Measurements from ENCODE around the gene ROM1. TPM values are rescaled to one million over a fixed set of nuclear protein-coding genes. Genes with fewer than 3 reads are reported as not detected.
"Not testable (repeated sequence)": the region's sequence is repeated elsewhere in the genome, so short reads cannot be mapped to it uniquely, and the experiment has no call there.

ROM1 gene, protein sequence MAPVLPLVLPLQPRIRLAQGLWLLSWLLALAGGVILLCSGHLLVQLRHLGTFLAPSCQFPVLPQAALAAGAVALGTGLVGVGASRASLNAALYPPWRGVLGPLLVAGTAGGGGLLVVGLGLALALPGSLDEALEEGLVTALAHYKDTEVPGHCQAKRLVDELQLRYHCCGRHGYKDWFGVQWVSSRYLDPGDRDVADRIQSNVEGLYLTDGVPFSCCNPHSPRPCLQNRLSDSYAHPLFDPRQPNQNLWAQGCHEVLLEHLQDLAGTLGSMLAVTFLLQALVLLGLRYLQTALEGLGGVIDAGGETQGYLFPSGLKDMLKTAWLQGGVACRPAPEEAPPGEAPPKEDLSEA
- 8.7 TPM for total RNA-seq (ENCODE audit: insufficient read depth, low replicate concordance)

DNA sequence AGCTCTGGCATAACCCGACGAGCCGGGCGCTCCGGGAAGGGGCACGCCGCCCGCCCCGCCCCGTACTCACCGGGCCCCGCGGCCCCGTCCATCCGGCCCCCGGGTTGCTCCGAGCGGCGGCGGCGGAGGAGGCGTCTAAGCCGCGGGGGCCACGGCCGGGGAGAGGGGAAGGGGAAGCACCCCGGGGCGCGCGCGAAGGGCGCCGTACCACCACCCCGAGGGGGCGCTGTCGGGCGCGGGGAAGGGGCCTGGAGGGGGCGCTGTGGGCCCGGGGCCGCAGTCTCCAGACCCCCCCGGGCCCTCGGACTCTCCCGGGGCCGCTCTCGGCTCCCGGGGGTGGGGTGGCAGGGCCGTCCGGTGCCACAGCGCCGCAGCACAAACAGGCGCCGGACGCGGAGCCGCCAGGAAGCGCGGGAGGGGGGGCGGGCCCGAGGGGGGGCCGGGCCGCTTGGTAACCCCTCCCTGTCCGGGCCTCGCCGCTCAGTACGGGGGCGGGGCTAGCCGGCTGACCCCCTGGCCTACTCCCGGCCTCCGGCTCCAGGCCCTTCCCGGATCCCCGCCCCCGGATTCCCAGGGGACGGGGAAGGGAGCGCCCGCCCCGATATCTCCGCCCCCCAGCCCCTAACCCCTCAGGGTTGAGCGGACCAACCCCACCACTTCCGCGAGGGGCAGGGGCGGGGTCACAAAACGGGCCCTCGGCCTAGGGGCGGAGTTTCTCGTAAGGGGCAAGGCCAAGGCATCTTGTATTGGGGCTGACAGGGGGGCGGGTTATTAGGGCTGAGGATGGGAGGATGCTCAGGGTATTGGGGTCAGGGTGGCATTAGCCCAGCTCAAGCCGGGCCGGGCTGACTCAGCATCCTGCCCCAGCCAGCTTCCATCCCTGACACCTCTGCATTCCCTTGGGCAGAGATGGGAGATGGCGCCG is at the start of gene ROM1, which contains the start of gene EML3:
TSS of gene ROM1 (plus strand) at position 892 of the 925 bp plus-strand sequence. CDS start at position 917, 25 bp downstream.
TSS of gene EML3 (minus strand) at position 410 of the 925 bp plus-strand sequence. CDS start at position 92, 318 bp downstream.
- DNase-seq (ENCODE audit: low spot score) = peak; percentile 91

DNA sequence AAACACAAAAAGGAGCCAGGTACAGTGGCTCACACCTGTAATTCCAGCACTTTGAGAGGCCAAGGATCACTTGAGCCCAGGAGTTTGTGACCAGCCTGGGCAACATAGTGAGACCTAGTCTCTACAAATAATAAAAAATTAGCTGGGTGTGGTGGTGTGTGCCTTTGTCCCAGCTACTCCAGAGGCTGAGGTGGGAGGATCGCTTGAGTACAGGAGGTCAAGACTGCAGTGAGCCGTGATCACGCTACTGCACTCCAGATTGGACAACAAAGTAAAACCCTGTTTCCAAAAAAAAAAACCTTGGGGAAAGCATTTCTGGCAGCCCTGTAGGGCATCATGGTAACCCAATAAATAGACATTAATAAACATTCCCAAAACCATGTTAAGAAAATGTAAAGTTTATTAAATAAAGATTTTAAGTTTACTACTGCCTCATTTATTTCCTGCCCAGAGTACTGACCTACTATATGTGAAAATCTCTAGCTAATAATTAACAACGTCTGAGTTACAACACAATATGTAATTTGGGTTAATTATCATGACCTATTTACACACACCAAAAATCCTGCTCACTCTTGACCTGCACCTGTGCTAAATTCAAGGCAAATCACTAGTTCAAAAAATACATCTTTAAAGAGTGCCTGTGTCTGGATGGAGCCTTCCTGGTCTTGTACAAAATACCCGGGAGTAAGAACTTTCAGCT is 47.8 kb upstream of the ROM1 start:
- DNase-seq (ENCODE audit: low spot score) = no peak

GRCh38 chr11:62566247-62566646 is 46.8 kb upstream of the ROM1 start:
- no peak for DNase-seq (ENCODE audit: low spot score)

- no peak for DNase-seq (ENCODE audit: low spot score)
Measured at GRCh38 chr11:62567018-62567633, 45.9 kb upstream of the ROM1 start.

DNA sequence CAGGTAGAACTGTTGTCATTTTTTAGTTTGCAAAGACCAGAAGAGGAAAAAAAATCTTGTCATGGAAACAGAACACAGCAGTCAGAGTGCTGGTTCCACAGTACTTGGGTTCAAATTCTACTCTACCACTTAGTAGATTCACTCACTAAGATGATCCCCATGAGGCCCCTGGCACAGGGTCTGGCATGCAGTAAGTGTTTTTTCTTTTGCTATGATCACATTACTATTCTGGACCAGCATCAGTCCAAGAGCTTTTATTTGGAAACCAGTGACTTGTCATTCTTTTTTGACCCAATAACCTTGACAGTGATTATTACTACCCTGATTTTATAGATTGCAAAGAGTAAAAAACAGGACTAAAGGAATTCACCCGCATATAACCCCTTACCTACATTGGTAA is 43.4 kb upstream of the ROM1 start:
- no peak for DNase-seq (ENCODE audit: low spot score)

DNA sequence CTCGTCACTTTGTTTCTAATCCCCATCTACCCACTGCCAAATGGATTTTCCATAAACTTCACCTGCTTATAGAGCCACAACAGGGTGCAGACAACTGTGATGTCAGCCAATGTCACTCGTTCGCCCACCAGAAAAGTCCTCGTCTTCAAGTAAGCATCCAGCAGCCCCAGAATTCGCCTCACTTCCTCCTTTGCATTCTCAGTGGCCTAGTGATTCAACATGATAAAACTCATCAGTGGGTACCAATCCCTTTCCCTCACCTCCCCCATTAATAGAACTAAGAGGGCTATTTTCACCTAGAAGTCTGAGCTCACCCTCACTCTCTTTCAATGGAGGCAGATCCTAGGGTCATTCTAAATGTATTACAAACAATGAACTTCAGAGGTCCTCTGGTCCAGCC is 42.2 kb upstream of the ROM1 start:
- not testable (repeated sequence) for DNase-seq (ENCODE audit: low spot score)

- DNase-seq (ENCODE audit: low spot score) = not testable (repeated sequence)
Measured at GRCh38 chr11:62571493-62571892, 41.6 kb upstream of the ROM1 start.

DNA sequence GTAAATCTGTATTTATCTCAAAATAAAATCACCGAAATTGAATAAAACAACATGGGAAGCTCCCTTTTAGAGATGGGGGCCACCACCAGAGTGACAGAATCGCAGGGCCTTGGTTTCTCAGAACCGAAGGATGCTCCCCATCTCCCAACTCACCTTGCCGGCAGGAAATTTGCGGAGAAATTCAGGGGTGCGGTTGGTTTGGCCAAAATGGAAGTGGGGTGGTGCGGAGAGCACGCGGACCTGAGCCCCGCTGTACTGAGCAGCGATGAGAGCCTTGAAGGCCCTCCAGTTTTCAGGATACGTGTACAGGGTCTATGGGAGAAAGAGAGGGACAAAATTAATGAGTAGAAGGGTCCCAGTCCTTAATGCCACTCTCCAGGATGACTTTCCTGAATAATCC is 40.6 kb upstream of the ROM1 start:
- DNase-seq (ENCODE audit: low spot score) = no peak

DNA sequence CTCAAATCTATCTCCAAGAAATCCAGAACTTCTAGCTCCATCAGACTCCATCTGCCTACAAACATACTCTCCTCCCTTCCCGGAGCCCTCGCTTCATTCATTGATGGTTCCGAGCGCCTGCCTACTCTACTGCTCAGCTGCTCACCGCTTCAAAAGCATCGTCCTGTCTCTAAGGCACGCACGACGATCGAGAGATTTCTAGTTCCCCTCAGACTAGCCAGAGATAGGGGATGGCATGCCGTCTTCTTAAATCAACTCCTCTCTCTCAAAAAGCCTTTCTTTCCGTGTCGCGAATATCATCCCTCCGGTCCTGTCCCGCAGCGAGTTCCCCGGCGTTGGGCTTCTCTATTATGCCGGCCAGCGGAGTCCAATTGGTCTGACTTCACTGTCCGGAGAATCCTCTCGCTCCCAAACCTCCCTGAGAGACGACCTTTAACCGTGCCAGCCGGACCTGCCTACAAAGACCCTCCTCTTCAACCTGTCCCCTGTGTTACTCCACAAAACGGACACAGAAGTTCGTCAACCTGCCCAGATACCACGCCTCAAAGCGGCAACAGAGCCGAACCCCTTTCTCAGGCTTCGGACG is 40.0 kb upstream of the ROM1 start:
- peak; percentile 25 for DNase-seq (ENCODE audit: low spot score)

GRCh38 chr11:62573592-62574362 is 39.3 kb upstream of the ROM1 start, which contains the start of gene EEF1G:
Gene EEF1G, minus strand, starts transcription at chr11:62573891. Its CDS starts 49 bp downstream, at chr11:62573842.
- peak; percentile 100 for DNase-seq (ENCODE audit: low spot score)

DNA sequence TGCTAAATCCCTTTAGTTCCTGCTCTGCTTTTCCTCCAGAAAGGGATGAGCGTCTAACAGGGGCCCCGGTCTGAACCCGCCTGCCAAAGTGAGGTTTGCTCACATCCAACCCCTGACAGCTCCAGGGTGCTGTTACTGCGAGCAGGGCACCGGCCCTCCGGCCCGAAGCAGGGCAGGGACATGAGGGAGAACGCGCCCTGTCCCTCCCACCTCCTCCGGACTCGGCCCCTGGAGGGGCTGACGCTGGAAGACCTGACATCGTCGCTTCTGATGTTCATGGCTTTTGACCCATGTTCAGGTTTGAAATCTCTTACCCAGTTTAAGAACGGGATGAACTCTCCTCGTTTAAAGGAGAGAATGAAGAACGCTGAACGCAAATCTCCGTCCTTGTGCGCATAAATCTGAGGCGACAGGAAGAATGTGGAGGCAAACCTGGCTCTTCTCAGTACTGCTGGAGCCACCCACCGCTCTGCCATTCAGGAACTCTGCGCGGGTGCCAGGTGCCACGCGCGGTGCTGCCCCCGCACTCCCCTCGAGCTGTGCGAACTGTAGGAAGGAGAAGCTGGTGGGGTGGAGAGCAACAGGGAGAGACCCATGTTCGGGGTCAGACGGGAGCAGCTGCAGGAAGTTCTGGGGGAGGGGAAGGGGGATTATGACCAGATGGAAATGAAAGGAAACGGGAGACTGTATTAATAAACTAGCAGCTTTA is 38.5 kb upstream of the ROM1 start:
- peak; percentile 61 for DNase-seq (ENCODE audit: low spot score)

DNA sequence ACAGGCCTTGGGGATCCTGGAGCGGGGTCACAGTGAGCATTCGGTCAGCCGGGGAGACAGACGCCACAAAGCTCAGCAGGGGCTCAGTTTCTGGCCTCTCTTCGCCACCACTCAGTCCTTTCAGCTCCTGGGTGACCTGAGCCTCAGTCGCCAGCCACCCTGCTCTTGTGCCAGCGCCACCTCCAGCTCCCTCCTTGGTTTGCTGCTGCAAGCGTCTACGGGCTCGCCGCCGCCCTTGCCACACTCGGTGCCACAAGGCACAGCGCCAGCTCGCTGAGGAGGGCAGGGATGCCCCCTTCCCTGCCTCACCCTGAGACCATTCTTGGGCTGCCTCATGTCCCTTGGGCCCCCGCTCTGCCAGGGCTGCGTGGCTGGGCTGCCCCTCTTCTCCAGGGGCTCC is 37.9 kb upstream of the ROM1 start:
- DNase-seq (ENCODE audit: low spot score) = no peak

DNA sequence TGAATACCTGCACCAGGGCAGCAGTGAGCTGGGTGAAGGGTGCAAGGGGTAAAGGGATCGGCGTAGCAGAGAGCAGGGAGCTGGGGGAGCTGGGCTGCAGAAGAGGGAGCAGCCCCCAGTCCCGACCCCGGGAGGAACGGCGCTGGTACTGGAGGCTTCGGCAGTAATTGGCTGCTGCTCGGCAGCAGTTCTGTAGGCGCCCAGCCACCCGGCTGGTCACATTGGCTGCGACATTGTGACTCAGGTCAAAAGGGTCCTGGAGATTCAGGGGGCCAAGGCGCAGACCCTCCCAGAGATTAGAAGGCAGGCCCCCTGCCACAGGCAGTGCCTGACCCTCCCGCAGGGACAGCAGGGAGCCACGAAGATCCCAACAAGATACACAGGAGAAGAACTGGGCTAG is 37.2 kb upstream of the ROM1 start:
- DNase-seq (ENCODE audit: low spot score) = no peak

- DNase-seq (ENCODE audit: low spot score) = no peak
Measured at GRCh38 chr11:62577046-62577714, 35.9 kb upstream of the ROM1 start.

GRCh38 chr11:62578541-62578940 is 34.5 kb upstream of the ROM1 start:
- no peak for DNase-seq (ENCODE audit: low spot score)

DNA sequence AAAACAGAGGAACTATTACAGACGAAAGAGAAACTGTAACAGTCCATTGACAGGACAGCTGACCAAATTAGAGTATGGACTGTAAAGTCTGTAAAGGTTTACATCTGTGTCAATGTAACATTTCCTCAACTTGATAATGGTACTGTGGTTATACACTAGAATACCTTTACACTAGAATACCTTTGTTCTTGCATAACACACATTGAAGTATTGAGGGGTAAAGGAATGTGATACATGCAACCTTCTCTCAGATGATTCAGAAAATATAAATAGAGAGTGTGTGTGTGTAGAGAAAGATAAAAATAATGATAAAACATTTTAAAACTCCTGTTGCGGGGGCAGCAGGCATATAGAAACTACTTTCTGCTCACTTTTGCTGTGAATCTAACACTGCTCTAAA is 33.8 kb upstream of the ROM1 start:
- no peak for DNase-seq (ENCODE audit: low spot score)

- no peak for DNase-seq (ENCODE audit: low spot score)
Measured at GRCh38 chr11:62580959-62581715, 31.9 kb upstream of the ROM1 start.

- not testable (repeated sequence) for DNase-seq (ENCODE audit: low spot score)
Measured at GRCh38 chr11:62581735-62582134, 31.3 kb upstream of the ROM1 start.

All from umbilical cord (tissue), 2 donors.